Kidney (tissue), 14 donors: Measurements from ENCODE around the gene IFNL2. TPM values are rescaled to one million over a fixed set of nuclear protein-coding genes. Genes with fewer than 3 reads are reported as not detected.
A peak's percentile ranks its signal among the peaks of the same experiment; 100 is the strongest.
"Not testable (repeated sequence)": the region's sequence is repeated elsewhere in the genome, so short reads cannot be mapped to it uniquely, and the experiment has no call there.

ENCODE experiments used
- DNase-seq, 5 donors: peaks; one replicate each; pipeline ENCODE4 v3.0.0-alpha.2; 2013 to 2020
- FAIRE-seq: peaks from 2 replicates; lab custom pipeline; 2012; peaks lifted over from hg19 to GRCh38; lab: Jason Lieb, UNC
- H3K27ac ChIP-seq, 2 donors: one replicate each; pipeline ENCODE4 v1.7.0; 2013; ENCODE audit warnings: low read depth in 2 of 2, low read length in 2 of 2, inconsistent platforms in 1 of 2
- H3K27me3 ChIP-seq: one replicate; pipeline ENCODE4 v1.7.1; 2013; ENCODE audit warnings: low read length, inconsistent platforms; ENCODE audit not compliant: control insufficient read depth, insufficient read depth
- H3K36me3 ChIP-seq, 3 donors: one replicate each; pipeline versions ENCODE4 v1.7.0 to v1.7.1; 2013; ENCODE audit warnings: low read length in 3 of 3, control low read depth in 1 of 3, inconsistent platforms in 1 of 3; ENCODE audit not compliant: insufficient read depth in 3 of 3, control insufficient read depth in 2 of 3
- H3K4me1 ChIP-seq, 3 donors: one replicate each; pipeline versions ENCODE4 v1.7.0 to v1.7.1; 2013; ENCODE audit warnings: low read length in 3 of 3, inconsistent platforms in 1 of 3, low read depth in 1 of 3; ENCODE audit not compliant: control insufficient read depth in 2 of 3, insufficient read depth in 2 of 3
- H3K4me3 ChIP-seq, 3 donors: one replicate each; pipeline versions ENCODE4 v1.7.0 to v1.8.1; 2013; ENCODE audit warnings: low read length in 3 of 3, control low read depth in 1 of 3, inconsistent platforms in 1 of 3
- H3K9ac ChIP-seq, 3 donors: one replicate each; pipeline versions ENCODE4 v1.7.0 to v1.7.1; 2013; ENCODE audit warnings: low read length in 3 of 3, control low read depth in 1 of 3, inconsistent platforms in 1 of 3
- H3K9me3 ChIP-seq, 3 donors: one replicate each; pipeline versions ENCODE4 v1.7.0 to v1.7.1; 2013; ENCODE audit warnings: low read length in 3 of 3, control low read depth in 1 of 3, inconsistent platforms in 1 of 3; ENCODE audit not compliant: control insufficient read depth in 2 of 3, insufficient read depth in 1 of 3
- intact Hi-C: fragments of 100-400 bp; cut with DNase I; formaldehyde crosslinking; loops from one replicate; pipeline ENCODE4 v1.11.1; 2022
- polyA plus RNA-seq: library from polyadenylated mRNA; stranded (reverse); fragments of 350-450 nt; fragmentation: Illumina TruSeq; extraction: RNeasy Lipid Tissue Mini Kit (QIAGEN cat#74804); gene quantifications from one replicate; pipeline ENCODE4 v1.2.3, GENCODE V29; 2014; ENCODE audit warnings: low read depth, low replicate concordance; ENCODE audit not compliant: insufficient read depth
- total RNA-seq: library from RNA; stranded (reverse); fragmentation: NEBNext Ultra II Directional; extraction: Animal tissue kit (Norgen Biotek cat#: 25700); gene quantifications from one replicate; pipeline ENCODE4 v1.2.1, GENCODE V29; 2021
- TF ChIP-seq, protein P1 (sequence below): IDR thresholded peaks from 3 replicates; pipeline ENCODE4 v1.5.1; 2012; ENCODE audit warnings: mild to moderate bottlenecking, moderate library complexity, borderline replicate concordance; ENCODE audit not compliant: insufficient read depth; ENCODE audit errors: extremely low read depth
- donor health status: control.
- donor health status: control.
- donor health status: control.
- donor health status: control.
- donor health status: control.
- donor health status: DM: yes; HTN: yes; CAD: no.
- donor health status: Normal renal cell carcinoma (clear cell type).

The IFNL2 gene
- total and polyA plus RNA-seq, 2 donors from 2014 or later, result not detected

DNA sequence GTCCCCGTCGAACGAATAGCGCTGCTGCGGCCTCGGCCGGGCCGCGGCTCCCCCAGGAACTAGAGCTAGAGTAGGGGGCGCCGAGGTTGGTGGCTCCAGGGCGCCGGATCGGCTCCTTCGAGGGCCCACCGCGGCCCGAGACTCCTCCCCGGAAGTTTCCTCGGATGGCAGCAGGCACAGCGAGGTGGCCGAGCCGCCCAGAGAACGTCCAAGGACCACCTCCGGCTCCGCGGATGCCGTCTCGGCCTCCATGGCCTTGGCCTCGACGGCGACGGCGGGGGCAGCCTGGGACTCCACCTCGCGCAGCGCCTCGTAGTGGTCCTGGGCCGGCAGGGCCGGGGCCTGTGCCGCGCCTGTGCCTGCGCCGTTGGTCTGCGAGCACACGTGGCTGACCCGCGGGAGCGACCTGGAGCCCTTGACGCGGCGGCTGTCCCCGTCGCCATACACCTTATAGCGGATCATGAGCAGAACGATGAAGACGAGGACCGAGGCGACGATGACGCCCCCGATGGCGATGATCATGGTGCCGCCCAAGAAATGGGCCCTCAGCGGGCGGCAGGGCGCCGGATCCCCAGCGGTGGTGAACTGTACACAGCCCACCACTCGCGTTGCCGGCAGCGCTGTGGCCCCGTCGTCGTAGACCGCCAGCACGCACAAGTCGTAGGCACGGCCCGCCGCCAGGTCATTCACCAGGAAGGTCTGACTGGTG is 39.8 kb downstream of the IFNL2 start:
- H3K27ac ChIP-seq, result no peak overlapping the region
- DNase-seq, result peak in 3 of 5 donors; percentile 29 to 72 (median 41)
- no peak overlapping the region for H3K9ac ChIP-seq
- TF ChIP-seq, protein P1, sequence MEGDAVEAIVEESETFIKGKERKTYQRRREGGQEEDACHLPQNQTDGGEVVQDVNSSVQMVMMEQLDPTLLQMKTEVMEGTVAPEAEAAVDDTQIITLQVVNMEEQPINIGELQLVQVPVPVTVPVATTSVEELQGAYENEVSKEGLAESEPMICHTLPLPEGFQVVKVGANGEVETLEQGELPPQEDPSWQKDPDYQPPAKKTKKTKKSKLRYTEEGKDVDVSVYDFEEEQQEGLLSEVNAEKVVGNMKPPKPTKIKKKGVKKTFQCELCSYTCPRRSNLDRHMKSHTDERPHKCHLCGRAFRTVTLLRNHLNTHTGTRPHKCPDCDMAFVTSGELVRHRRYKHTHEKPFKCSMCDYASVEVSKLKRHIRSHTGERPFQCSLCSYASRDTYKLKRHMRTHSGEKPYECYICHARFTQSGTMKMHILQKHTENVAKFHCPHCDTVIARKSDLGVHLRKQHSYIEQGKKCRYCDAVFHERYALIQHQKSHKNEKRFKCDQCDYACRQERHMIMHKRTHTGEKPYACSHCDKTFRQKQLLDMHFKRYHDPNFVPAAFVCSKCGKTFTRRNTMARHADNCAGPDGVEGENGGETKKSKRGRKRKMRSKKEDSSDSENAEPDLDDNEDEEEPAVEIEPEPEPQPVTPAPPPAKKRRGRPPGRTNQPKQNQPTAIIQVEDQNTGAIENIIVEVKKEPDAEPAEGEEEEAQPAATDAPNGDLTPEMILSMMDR, result no peak
- intact Hi-C loops, result no loop called here
- H3K36me3 ChIP-seq, result no peaks in the 10 kb centered on the region
- peaks cover 29% of the 10 kb centered on the region for H3K27me3 ChIP-seq
- peaks cover 0 to 2% (median 0%) of the 10 kb centered on the region in 3 donors for H3K4me1 ChIP-seq
- H3K4me3 ChIP-seq, result no peak overlapping the region
- FAIRE-seq, result no peak
- no peaks in the 10 kb centered on the region for H3K9me3 ChIP-seq

DNA sequence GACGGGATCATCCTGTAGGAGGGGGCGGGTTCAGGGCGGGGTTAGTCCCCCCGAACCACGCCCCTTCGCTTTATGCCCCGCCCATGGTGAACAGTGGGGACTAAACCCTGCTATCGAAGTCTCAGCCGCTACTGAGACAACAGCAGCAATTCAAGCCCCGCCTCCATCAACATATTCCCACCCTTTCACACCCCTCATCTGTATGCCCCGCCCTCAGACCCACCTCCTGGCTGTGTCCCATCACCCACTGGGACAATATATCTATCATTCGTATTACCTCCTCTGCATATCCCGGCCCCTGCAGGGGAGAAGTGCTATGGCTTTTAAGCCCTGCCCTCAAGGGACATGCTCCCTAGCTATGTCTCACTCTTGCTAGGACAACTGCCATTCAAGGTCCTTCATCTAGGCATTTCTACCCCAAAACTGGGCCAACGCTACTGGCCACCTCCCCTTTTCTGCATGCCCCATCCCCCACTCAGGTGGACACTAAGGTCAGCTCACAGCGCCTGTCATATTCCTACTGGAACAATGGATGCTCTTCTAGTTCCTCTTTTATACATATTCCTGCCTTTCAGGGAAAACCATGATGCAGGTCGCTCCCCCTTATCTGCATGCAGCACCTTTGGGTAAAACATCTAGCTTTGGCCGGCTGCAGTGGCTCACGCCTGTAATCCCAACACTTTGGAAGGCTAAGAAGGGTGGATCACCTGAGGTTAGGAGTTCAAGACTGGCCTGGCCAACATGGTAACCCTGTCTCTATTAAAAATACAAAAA is 40.5 kb downstream of the IFNL2 start:
- TF ChIP-seq, protein P1, result no peak
- FAIRE-seq, result no peak
- peaks cover 29% of the 10 kb centered on the region for H3K27me3 ChIP-seq

DNA sequence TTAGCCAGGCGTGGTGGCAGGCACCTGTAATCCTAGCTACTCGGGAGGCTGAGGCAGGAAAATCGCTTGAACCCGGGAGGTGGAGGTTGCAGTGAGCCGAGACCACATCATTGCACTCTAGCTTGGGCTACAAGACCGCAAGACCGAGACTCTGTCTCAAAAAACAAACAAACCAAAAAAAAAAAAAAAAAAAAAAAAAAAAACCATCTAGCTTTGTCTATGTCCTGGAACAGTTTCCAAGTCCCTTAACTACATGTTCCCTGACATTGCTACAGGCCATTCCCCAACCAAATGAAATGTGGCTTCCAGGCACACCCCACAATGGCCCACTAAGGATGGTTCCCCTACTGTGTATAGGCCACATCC is 41.1 kb downstream of the IFNL2 start:
- DNase-seq, FAIRE-seq, H3K9me3 ChIP-seq: not testable (repeated sequence)

More for the DNA sequence above, 40.5 kb downstream of the IFNL2 start:
- no peak overlapping the region for H3K27ac ChIP-seq
- H3K4me1 ChIP-seq, result peaks cover 0 to 2% (median 0%) of the 10 kb centered on the region in 3 donors
- no peak overlapping the region for H3K9ac ChIP-seq
- intact Hi-C loops, result no loop called here
- no peak overlapping the region for H3K4me3 ChIP-seq
- no peaks in the 10 kb centered on the region for H3K9me3 ChIP-seq
- DNase-seq, result peak in 2 of 5 donors; percentile 29 to 80
- no peaks in the 10 kb centered on the region for H3K36me3 ChIP-seq

DNA sequence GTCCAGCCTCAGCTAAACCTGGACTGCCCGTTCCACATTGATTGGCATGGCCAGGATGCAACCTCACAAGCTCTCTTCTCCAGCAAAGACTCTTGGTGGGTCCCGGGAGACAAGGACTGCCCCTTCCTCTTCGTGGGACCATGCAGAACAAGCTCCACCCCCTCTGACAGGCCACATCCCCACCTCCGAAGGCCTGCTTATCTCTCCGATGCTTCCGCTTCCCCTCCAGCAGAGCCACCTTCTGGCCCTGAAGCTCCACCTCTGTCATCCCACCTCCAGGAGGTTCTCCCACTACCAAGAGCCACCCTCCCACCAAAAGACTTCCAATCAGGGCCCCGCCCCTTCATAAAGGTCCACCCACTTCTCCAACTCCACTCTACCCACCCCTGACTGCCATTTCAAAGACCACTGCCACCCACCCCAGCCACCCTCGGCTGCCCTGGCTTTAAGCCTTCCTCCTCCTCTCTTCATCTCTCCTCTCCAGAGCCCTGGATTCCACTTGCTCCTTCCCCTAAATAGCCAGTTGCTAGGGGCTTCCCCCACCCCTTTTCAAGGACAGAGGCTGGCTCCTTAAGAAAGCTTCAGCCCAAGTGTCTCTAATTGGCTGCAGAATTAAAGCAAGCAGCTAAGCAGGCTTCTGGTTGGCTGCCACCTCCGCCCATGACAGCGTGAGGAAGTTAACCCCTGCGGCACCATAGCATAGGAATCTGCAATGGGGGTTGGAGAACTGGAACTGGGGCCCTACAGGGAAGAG is 42.5 kb downstream of the IFNL2 start:
- TF ChIP-seq, protein P1, result no peak
- Histone ChIP-seq H3K4me3 (no peak overlapping the region), H3K27me3 (peaks cover 14% of the 10 kb centered on the region), H3K36me3 (no peaks in the 10 kb centered on the region), H3K27ac (no peak overlapping the region), H3K9me3 (no peaks in the 10 kb centered on the region), H3K9ac (no peak overlapping the region), H3K4me1 (peaks cover 0 to 2% (median 0%) of the 10 kb centered on the region in 3 donors)
- intact Hi-C loops, result no loop called here
- FAIRE-seq (no peak), DNase-seq (peak in 1 of 5 donors; percentile 35)

More for the DNA sequence above, 41.1 kb downstream of the IFNL2 start:
- H3K36me3 ChIP-seq, H3K27ac ChIP-seq, H3K4me1 ChIP-seq, intact Hi-C loops, H3K9ac ChIP-seq, H3K4me3 ChIP-seq: not testable (repeated sequence)
- peaks cover 27% of the 10 kb centered on the region for H3K27me3 ChIP-seq
